GM23338 (cell line): ENCODE data around the gene C2orf81. TPM values are rescaled to one million over a fixed set of nuclear protein-coding genes. Genes with fewer than 3 reads are reported as not detected.

Experiments used
- ATAC-seq: fragments of 200-7000 bp; cut with Tn5 transposase; 3 replicates; pipeline ENCODE4 v1.9.1; 2020
- DNase-seq: peaks from one replicate; pipeline ENCODE4 v3.0.0-alpha.2; 2015; ENCODE audit warnings: low spot score
- H2AFZ ChIP-seq: fragments of 200-600 bp; sonication (generic); 2 replicates; pipeline ENCODE4 v1.8.0; 2016; ENCODE audit warnings: antibody characterized with exemption, mild to moderate bottlenecking, moderate library complexity
- H3F3A ChIP-seq: fragments of 200-600 bp; sonication (generic); replicated peaks from 2 replicates; pipeline ENCODE4 v1.8.0; 2017; ENCODE audit warnings: antibody characterized with exemption, mixed run types, low read depth
- H3K27ac ChIP-seq: fragments of 200-600 bp; sonication (generic); 2 replicates; pipeline ENCODE4 v1.6.1; 2016; ENCODE audit warnings: low read depth
- H3K27me3 ChIP-seq: fragments of 200-600 bp; sonication (generic); 2 replicates; pipeline ENCODE4 v1.8.0; 2016; ENCODE audit warnings: mild to moderate bottlenecking, mixed run types, moderate library complexity; ENCODE audit not compliant: insufficient read depth
- H3K36me3 ChIP-seq: fragments of 200-600 bp; sonication (generic); 2 replicates; pipeline ENCODE4 v1.8.0; 2016; ENCODE audit warnings: mild to moderate bottlenecking; ENCODE audit not compliant: insufficient read depth
- H3K4me1 ChIP-seq: fragments of 200-600 bp; sonication (generic); 2 replicates; pipeline ENCODE4 v1.8.0; 2016; ENCODE audit warnings: mild to moderate bottlenecking, moderate library complexity; ENCODE audit not compliant: insufficient read depth
- H3K4me2 ChIP-seq: fragments of 200-600 bp; sonication (generic); 2 replicates; pipeline ENCODE4 v1.7.1; 2017; ENCODE audit warnings: mixed run types
- H3K4me3 ChIP-seq: fragments of 200-600 bp; sonication (generic); 2 replicates; pipeline ENCODE4 v1.6.1; 2016; ENCODE audit warnings: mixed run types
- H3K79me2 ChIP-seq: fragments of 200-600 bp; sonication (generic); replicated peaks from 2 replicates; pipeline ENCODE4 v1.8.0; 2017; ENCODE audit warnings: mild to moderate bottlenecking; ENCODE audit not compliant: insufficient read depth
- H3K9me2 ChIP-seq: fragments of 200-600 bp; sonication (generic); 2 replicates; pipeline ENCODE4 v1.8.0; 2017; ENCODE audit not compliant: insufficient read depth
- H4K20me1 ChIP-seq: fragments of 200-600 bp; sonication (generic); replicated peaks from 2 replicates; pipeline ENCODE4 v1.8.0; 2017; ENCODE audit warnings: mild to moderate bottlenecking; ENCODE audit not compliant: insufficient read depth
- H3K27ac Mint-ChIP-seq: 2 replicates; pipeline ENCODE4 v1.8.0; 2020; ENCODE audit warnings: inconsistent platforms, mild to moderate bottlenecking, moderate library complexity, mixed read lengths
- H3K27me3 Mint-ChIP-seq: 3 replicates; pipeline ENCODE4 v1.8.0; 2022; ENCODE audit warnings: low read depth, mild to moderate bottlenecking, moderate library complexity, mixed read lengths, inconsistent platforms; ENCODE audit not compliant: insufficient read depth, poor library complexity
- H3K36me3 Mint-ChIP-seq: 3 replicates; pipeline ENCODE4 v1.8.0; 2021; ENCODE audit warnings: low read depth, mild to moderate bottlenecking, inconsistent platforms, moderate library complexity, mixed read lengths
- H3K4me1 Mint-ChIP-seq: 3 replicates; pipeline ENCODE4 v1.8.0; 2020; ENCODE audit warnings: mild to moderate bottlenecking, inconsistent platforms, mixed read lengths
- H3K4me3 Mint-ChIP-seq: 3 replicates; pipeline ENCODE4 v1.8.0; 2021; ENCODE audit warnings: moderate library complexity, mild to moderate bottlenecking, inconsistent platforms, mixed read lengths
- H3K9me3 Mint-ChIP-seq: 3 replicates; pipeline ENCODE4 v1.8.0; 2020; ENCODE audit warnings: moderate library complexity, mild to moderate bottlenecking, inconsistent platforms, mixed read lengths
- CREB1 ChIP-seq: fragments of 250-450 bp; sonication (Bioruptor Pico); IDR thresholded peaks from 2 replicates; pipeline ENCODE4 v1.5.0; 2020; ENCODE audit warnings: low read depth, mild to moderate bottlenecking, moderate library complexity
- EZH2 ChIP-seq: fragments of 200-600 bp; sonication (generic); IDR thresholded peaks from one replicate; pipeline ENCODE4 v1.8.0; 2017; ENCODE audit warnings: antibody characterized with exemption, mild to moderate bottlenecking, low read depth; ENCODE audit not compliant: unreplicated experiment
- EZH2phosphoT487 ChIP-seq: fragments of 200-600 bp; sonication (generic); IDR thresholded peaks from one replicate; pipeline ENCODE4 v1.8.1; 2018; ENCODE audit warnings: antibody characterized with exemption; ENCODE audit not compliant: unreplicated experiment
- JUNB ChIP-seq: IDR thresholded peaks from one replicate; pipeline ENCODE4 v1.6.1; 2016; ENCODE audit warnings: antibody characterized with exemption; ENCODE audit not compliant: unreplicated experiment
- POLR2AphosphoS5 ChIP-seq: IDR thresholded peaks from 2 replicates; pipeline ENCODE4 v1.6.1; 2016; ENCODE audit warnings: antibody characterized with exemption, low read depth
- STAT1 ChIP-seq: IDR thresholded peaks from one replicate; pipeline ENCODE4 v1.6.1; 2016; ENCODE audit warnings: antibody characterized with exemption; ENCODE audit not compliant: unreplicated experiment
- polyA plus RNA-seq: library from polyadenylated mRNA; unstranded; fragments of >200 nt; fragmentation: Nextera tagmentation; extraction: Ambion mirVana; gene quantifications from 2 replicates; pipeline ENCODE4 v1.2.1, GENCODE V29; 2016
- total RNA-seq: library from RNA; depleted of rRNA; stranded (reverse); fragments of >200 nt; shearing (Covaris generic); gene quantifications from 2 replicates; pipeline ENCODE4 v1.2.3, GENCODE V29; 2014
- TF ChIP-seq, protein P1 (sequence below): fragments of 250-450 bp; sonication (Bioruptor Pico); IDR thresholded peaks from 2 replicates; pipeline ENCODE4 v1.5.0; 2020; ENCODE audit warnings: mild to moderate bottlenecking, moderate library complexity
- TF ChIP-seq, protein P2 (sequence below): IDR thresholded peaks from one replicate; pipeline ENCODE4 v1.6.1; 2018; ENCODE audit warnings: antibody characterized with exemption; ENCODE audit not compliant: unreplicated experiment
- TF ChIP-seq, protein P3 (sequence below): IDR thresholded peaks from 2 replicates; pipeline ENCODE4 v1.6.1; 2016; ENCODE audit warnings: antibody characterized with exemption
- TF ChIP-seq, protein P4 (sequence below), 2 experiments: fragments of 200-600 bp in 1 of 2; sonication (generic) in 1 of 2; conservative IDR thresholded peaks; 2 replicates each; pipeline versions ENCODE4 v1.5.1 to v1.6.1; 2016 to 2017; ENCODE audit warnings: antibody characterized with exemption in 2 of 2, low read depth in 2 of 2, mild to moderate bottlenecking in 2 of 2, moderate library complexity in 1 of 2

C2orf81 gene
- total and polyA plus RNA-seq, 2 experiments from 2014 or later, result 3.8 to 4.6 TPM

DNA sequence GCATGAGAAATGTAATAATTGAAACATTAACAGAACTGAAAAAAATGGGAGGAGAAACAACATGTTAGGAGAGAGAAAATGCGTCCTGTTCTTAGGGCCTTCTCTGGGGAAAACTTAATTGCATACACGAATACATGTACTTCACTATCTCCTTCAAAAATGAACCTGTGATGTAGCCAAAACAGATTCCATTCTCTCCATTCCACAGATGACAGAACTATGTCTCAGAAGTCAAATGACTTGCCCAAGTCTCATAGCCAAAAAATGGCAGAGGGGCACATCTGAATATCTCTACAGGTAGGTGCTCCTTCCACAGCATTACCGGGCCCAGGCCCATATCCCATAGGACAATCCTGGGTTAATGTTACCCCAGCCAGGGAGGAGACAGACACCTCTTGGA, 37.4 kb downstream of the C2orf81 start (continued):
- TF ChIP-seq, protein P1, sequence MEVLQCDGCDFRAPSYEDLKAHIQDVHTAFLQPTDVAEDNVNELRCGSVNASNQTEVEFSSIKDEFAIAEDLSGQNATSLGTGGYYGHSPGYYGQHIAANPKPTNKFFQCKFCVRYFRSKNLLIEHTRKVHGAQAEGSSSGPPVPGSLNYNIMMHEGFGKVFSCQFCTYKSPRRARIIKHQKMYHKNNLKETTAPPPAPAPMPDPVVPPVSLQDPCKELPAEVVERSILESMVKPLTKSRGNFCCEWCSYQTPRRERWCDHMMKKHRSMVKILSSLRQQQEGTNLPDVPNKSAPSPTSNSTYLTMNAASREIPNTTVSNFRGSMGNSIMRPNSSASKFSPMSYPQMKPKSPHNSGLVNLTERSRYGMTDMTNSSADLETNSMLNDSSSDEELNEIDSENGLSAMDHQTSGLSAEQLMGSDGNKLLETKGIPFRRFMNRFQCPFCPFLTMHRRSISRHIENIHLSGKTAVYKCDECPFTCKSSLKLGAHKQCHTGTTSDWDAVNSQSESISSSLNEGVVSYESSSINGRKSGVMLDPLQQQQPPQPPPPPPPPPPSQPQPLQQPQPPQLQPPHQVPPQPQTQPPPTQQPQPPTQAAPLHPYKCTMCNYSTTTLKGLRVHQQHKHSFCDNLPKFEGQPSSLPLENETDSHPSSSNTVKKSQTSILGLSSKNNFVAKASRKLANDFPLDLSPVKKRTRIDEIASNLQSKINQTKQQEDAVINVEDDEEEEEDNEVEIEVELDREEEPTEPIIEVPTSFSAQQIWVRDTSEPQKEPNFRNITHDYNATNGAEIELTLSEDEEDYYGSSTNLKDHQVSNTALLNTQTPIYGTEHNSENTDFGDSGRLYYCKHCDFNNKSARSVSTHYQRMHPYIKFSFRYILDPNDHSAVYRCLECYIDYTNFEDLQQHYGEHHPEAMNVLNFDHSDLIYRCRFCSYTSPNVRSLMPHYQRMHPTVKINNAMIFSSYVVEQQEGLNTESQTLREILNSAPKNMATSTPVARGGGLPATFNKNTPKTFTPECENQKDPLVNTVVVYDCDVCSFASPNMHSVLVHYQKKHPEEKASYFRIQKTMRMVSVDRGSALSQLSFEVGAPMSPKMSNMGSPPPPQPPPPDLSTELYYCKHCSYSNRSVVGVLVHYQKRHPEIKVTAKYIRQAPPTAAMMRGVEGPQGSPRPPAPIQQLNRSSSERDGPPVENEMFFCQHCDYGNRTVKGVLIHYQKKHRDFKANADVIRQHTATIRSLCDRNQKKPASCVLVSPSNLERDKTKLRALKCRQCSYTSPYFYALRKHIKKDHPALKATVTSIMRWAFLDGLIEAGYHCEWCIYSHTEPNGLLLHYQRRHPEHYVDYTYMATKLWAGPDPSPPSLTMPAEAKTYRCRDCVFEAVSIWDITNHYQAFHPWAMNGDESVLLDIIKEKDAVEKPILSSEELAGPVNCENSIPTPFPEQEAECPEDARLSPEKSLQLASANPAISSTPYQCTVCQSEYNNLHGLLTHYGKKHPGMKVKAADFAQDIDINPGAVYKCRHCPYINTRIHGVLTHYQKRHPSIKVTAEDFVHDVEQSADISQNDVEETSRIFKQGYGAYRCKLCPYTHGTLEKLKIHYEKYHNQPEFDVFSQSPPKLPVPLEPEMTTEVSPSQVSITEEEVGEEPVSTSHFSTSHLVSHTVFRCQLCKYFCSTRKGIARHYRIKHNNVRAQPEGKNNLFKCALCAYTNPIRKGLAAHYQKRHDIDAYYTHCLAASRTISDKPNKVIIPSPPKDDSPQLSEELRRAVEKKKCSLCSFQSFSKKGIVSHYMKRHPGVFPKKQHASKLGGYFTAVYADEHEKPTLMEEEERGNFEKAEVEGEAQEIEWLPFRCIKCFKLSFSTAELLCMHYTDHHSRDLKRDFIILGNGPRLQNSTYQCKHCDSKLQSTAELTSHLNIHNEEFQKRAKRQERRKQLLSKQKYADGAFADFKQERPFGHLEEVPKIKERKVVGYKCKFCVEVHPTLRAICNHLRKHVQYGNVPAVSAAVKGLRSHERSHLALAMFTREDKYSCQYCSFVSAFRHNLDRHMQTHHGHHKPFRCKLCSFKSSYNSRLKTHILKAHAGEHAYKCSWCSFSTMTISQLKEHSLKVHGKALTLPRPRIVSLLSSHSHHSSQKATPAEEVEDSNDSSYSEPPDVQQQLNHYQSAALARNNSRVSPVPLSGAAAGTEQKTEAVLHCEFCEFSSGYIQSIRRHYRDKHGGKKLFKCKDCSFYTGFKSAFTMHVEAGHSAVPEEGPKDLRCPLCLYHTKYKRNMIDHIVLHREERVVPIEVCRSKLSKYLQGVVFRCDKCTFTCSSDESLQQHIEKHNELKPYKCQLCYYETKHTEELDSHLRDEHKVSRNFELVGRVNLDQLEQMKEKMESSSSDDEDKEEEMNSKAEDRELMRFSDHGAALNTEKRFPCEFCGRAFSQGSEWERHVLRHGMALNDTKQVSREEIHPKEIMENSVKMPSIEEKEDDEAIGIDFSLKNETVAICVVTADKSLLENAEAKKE, result no peak
- TF ChIP-seq, protein P2, sequence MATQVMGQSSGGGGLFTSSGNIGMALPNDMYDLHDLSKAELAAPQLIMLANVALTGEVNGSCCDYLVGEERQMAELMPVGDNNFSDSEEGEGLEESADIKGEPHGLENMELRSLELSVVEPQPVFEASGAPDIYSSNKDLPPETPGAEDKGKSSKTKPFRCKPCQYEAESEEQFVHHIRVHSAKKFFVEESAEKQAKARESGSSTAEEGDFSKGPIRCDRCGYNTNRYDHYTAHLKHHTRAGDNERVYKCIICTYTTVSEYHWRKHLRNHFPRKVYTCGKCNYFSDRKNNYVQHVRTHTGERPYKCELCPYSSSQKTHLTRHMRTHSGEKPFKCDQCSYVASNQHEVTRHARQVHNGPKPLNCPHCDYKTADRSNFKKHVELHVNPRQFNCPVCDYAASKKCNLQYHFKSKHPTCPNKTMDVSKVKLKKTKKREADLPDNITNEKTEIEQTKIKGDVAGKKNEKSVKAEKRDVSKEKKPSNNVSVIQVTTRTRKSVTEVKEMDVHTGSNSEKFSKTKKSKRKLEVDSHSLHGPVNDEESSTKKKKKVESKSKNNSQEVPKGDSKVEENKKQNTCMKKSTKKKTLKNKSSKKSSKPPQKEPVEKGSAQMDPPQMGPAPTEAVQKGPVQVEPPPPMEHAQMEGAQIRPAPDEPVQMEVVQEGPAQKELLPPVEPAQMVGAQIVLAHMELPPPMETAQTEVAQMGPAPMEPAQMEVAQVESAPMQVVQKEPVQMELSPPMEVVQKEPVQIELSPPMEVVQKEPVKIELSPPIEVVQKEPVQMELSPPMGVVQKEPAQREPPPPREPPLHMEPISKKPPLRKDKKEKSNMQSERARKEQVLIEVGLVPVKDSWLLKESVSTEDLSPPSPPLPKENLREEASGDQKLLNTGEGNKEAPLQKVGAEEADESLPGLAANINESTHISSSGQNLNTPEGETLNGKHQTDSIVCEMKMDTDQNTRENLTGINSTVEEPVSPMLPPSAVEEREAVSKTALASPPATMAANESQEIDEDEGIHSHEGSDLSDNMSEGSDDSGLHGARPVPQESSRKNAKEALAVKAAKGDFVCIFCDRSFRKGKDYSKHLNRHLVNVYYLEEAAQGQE, result no peak
- TF ChIP-seq, protein P3, sequence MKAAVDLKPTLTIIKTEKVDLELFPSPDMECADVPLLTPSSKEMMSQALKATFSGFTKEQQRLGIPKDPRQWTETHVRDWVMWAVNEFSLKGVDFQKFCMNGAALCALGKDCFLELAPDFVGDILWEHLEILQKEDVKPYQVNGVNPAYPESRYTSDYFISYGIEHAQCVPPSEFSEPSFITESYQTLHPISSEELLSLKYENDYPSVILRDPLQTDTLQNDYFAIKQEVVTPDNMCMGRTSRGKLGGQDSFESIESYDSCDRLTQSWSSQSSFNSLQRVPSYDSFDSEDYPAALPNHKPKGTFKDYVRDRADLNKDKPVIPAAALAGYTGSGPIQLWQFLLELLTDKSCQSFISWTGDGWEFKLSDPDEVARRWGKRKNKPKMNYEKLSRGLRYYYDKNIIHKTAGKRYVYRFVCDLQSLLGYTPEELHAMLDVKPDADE, result no peak

DNA sequence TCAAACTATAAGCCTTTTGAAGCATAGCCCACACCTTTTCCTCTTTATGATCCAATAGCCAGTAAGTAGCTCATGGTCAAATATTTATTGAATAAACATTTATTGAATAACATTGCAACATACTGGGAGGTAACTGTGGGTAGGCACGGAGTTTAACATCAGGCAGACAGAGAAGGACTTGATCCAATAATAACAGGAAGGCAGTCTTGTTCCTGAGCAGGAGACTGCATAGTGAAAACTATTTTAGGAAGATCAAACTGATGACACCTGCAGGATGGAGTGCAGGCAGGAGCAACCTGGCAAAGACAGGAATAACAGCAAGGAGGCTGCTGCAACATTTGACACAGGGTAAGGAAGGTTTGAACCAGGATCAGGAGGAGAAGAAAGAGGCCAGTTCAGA, 38.2 kb downstream of the C2orf81 start:
- peaks cover 54% of the 10 kb centered on the region for H4K20me1 ChIP-seq
- H3K4me3 ChIP-seq, result no peak overlapping the region
- no peak overlapping the region for H3K4me2 ChIP-seq
- H3K36me3 ChIP-seq, result peaks cover 3% of the 10 kb centered on the region; the same call in 1 of the 2 replicates
- H3K4me3 Mint-ChIP-seq, result no peak overlapping the region
- H3F3A ChIP-seq, result no peaks in the 10 kb centered on the region
- ATAC-seq (no peak), DNase-seq (no peak)
- TF ChIP-seq, protein P4, sequence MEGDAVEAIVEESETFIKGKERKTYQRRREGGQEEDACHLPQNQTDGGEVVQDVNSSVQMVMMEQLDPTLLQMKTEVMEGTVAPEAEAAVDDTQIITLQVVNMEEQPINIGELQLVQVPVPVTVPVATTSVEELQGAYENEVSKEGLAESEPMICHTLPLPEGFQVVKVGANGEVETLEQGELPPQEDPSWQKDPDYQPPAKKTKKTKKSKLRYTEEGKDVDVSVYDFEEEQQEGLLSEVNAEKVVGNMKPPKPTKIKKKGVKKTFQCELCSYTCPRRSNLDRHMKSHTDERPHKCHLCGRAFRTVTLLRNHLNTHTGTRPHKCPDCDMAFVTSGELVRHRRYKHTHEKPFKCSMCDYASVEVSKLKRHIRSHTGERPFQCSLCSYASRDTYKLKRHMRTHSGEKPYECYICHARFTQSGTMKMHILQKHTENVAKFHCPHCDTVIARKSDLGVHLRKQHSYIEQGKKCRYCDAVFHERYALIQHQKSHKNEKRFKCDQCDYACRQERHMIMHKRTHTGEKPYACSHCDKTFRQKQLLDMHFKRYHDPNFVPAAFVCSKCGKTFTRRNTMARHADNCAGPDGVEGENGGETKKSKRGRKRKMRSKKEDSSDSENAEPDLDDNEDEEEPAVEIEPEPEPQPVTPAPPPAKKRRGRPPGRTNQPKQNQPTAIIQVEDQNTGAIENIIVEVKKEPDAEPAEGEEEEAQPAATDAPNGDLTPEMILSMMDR (conservative IDR thresholded peaks at IDR 0.05; ENCODE audit: low read depth in 2 of 2), result no peak
- no peak for TF ChIP-seq STAT1
- no peak for TF ChIP-seq POLR2AphosphoS5
- TF ChIP-seq CREB1 (CRISPR knock-in tag), result no peak
- no peak for TF ChIP-seq EZH2phosphoT487
- no peak for TF ChIP-seq JUNB
- TF ChIP-seq EZH2, result no peak
- H3K79me2 ChIP-seq, result peaks cover 96% of the 10 kb centered on the region
- no peaks in the 10 kb centered on the region; the same call in 1 of the 3 replicates for H3K36me3 Mint-ChIP-seq
- no peak overlapping the region for H3K27ac ChIP-seq
- H3K9me2 ChIP-seq, result no peaks in the 10 kb centered on the region
- no peaks in the 10 kb centered on the region for H3K27me3 ChIP-seq
- peaks cover 5% of the 10 kb centered on the region for H3K27me3 Mint-ChIP-seq
- no peak overlapping the region for H3K27ac Mint-ChIP-seq
- H3K4me1 Mint-ChIP-seq, result peaks cover 19% of the 10 kb centered on the region
- no peak overlapping the region for H2AFZ ChIP-seq
- H3K9me3 Mint-ChIP-seq, result no peaks in the 10 kb centered on the region
- H3K4me1 ChIP-seq, result peaks cover 19% of the 10 kb centered on the region
